Kidney (tissue), 14 donors: ENCODE results near the gene GPR37. TPM values are rescaled to one million over a fixed set of nuclear protein-coding genes. Genes with fewer than 3 reads are reported as not detected.
A peak's percentile ranks its signal among the peaks of the same experiment; 100 is the strongest.

ENCODE experiments used
- DNase-seq, 5 donors: peaks; one replicate each; pipeline ENCODE4 v3.0.0-alpha.2; 2013 to 2020
- FAIRE-seq: peaks from 2 replicates; lab custom pipeline; 2012; peaks lifted over from hg19 to GRCh38; lab: Jason Lieb, UNC
- H3K27ac ChIP-seq, 2 donors: one replicate each; pipeline ENCODE4 v1.7.0; 2013; ENCODE audit warnings: low read depth in 2 of 2, low read length in 2 of 2, inconsistent platforms in 1 of 2
- H3K27me3 ChIP-seq: one replicate; pipeline ENCODE4 v1.7.1; 2013; ENCODE audit warnings: low read length, inconsistent platforms; ENCODE audit not compliant: control insufficient read depth, insufficient read depth
- H3K36me3 ChIP-seq, 3 donors: one replicate each; pipeline versions ENCODE4 v1.7.0 to v1.7.1; 2013; ENCODE audit warnings: low read length in 3 of 3, control low read depth in 1 of 3, inconsistent platforms in 1 of 3; ENCODE audit not compliant: insufficient read depth in 3 of 3, control insufficient read depth in 2 of 3
- H3K4me1 ChIP-seq, 3 donors: one replicate each; pipeline versions ENCODE4 v1.7.0 to v1.7.1; 2013; ENCODE audit warnings: low read length in 3 of 3, inconsistent platforms in 1 of 3, low read depth in 1 of 3; ENCODE audit not compliant: control insufficient read depth in 2 of 3, insufficient read depth in 2 of 3
- H3K4me3 ChIP-seq, 3 donors: one replicate each; pipeline versions ENCODE4 v1.7.0 to v1.8.1; 2013; ENCODE audit warnings: low read length in 3 of 3, control low read depth in 1 of 3, inconsistent platforms in 1 of 3
- H3K9ac ChIP-seq, 3 donors: one replicate each; pipeline versions ENCODE4 v1.7.0 to v1.7.1; 2013; ENCODE audit warnings: low read length in 3 of 3, control low read depth in 1 of 3, inconsistent platforms in 1 of 3
- H3K9me3 ChIP-seq, 3 donors: one replicate each; pipeline versions ENCODE4 v1.7.0 to v1.7.1; 2013; ENCODE audit warnings: low read length in 3 of 3, control low read depth in 1 of 3, inconsistent platforms in 1 of 3; ENCODE audit not compliant: control insufficient read depth in 2 of 3, insufficient read depth in 1 of 3
- intact Hi-C: fragments of 100-400 bp; cut with DNase I; formaldehyde crosslinking; loops from one replicate; pipeline ENCODE4 v1.11.1; 2022
- polyA plus RNA-seq: library from polyadenylated mRNA; stranded (reverse); fragments of 350-450 nt; fragmentation: Illumina TruSeq; extraction: RNeasy Lipid Tissue Mini Kit (QIAGEN cat#74804); gene quantifications from one replicate; pipeline ENCODE4 v1.2.3, GENCODE V29; 2014; ENCODE audit warnings: low read depth, low replicate concordance; ENCODE audit not compliant: insufficient read depth
- total RNA-seq: library from RNA; stranded (reverse); fragmentation: NEBNext Ultra II Directional; extraction: Animal tissue kit (Norgen Biotek cat#: 25700); gene quantifications from one replicate; pipeline ENCODE4 v1.2.1, GENCODE V29; 2021
- TF ChIP-seq, protein P1 (sequence below): IDR thresholded peaks from 3 replicates; pipeline ENCODE4 v1.5.1; 2012; ENCODE audit warnings: mild to moderate bottlenecking, moderate library complexity, borderline replicate concordance; ENCODE audit not compliant: insufficient read depth; ENCODE audit errors: extremely low read depth
- donor health status: control.
- donor health status: control.
- donor health status: control.
- donor health status: control.
- donor health status: control.
- donor health status: DM: yes; HTN: yes; CAD: no.
- donor health status: Normal renal cell carcinoma (clear cell type).

The GPR37 gene
- total and polyA plus RNA-seq, 2 donors from 2014 or later: 0.60 to 4.4 TPM

DNA sequence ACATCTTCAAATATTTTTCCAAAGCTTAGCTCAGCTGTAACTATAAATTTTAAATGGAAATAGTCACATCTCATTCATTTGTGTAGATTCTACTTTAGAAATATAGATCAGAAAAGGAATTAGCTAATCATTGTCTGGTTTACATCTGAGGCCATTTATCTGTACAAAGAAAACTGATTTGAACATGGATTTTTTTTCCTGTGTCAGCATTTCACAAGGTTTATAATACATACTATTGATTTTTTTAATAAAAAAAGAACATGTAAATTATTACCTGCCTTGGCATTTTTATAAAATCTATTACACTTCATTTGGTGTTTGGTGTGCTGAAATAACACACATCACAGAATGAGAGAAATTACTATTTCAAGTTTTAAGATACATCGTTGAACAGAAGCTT lies 3.5 kb upstream of the GPR37 start:
- Histone ChIP-seq H3K36me3 (no peaks in the 10 kb centered on the region), H3K9me3 (no peaks in the 10 kb centered on the region), H3K27ac (no peak overlapping the region), H3K4me3 (no peak overlapping the region), H3K4me1 (no peaks in the 10 kb centered on the region), H3K27me3 (peaks cover 3% of the 10 kb centered on the region), H3K9ac (no peak overlapping the region)
- DNase-seq (no peak), FAIRE-seq (no peak)
- intact Hi-C loops: no loop called here
- TF ChIP-seq, protein P1, sequence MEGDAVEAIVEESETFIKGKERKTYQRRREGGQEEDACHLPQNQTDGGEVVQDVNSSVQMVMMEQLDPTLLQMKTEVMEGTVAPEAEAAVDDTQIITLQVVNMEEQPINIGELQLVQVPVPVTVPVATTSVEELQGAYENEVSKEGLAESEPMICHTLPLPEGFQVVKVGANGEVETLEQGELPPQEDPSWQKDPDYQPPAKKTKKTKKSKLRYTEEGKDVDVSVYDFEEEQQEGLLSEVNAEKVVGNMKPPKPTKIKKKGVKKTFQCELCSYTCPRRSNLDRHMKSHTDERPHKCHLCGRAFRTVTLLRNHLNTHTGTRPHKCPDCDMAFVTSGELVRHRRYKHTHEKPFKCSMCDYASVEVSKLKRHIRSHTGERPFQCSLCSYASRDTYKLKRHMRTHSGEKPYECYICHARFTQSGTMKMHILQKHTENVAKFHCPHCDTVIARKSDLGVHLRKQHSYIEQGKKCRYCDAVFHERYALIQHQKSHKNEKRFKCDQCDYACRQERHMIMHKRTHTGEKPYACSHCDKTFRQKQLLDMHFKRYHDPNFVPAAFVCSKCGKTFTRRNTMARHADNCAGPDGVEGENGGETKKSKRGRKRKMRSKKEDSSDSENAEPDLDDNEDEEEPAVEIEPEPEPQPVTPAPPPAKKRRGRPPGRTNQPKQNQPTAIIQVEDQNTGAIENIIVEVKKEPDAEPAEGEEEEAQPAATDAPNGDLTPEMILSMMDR: no peak

DNA sequence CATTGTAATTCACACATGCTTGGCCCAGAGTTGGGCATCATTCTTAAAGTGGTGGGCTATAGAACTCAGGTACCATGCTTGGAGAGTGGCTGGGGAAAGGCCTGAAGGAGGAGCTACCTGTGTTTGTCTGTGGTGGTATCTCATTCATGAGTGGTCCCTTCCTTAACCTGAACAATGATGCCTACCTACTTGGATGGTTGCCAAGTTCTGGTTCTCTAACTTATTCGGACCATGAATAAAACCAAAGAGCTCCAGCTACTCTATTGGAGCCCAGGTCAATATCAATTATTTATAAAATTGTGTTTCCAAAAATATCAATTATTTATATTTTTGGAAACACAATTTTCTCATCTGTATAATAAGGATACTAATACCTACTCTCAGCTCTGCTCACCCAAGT lies 2.9 kb upstream of the GPR37 start:
- Histone ChIP-seq H3K9ac (no peak overlapping the region), H3K4me3 (no peak overlapping the region), H3K27ac (no peak overlapping the region), H3K36me3 (no peaks in the 10 kb centered on the region), H3K9me3 (no peaks in the 10 kb centered on the region), H3K27me3 (peaks cover 7% of the 10 kb centered on the region), H3K4me1 (peaks cover 0 to 2% (median 0%) of the 10 kb centered on the region in 3 donors)
- TF ChIP-seq, protein P1: no peak
- FAIRE-seq: no peak
- DNase-seq: no peak
- intact Hi-C loops: no loop called here

DNA sequence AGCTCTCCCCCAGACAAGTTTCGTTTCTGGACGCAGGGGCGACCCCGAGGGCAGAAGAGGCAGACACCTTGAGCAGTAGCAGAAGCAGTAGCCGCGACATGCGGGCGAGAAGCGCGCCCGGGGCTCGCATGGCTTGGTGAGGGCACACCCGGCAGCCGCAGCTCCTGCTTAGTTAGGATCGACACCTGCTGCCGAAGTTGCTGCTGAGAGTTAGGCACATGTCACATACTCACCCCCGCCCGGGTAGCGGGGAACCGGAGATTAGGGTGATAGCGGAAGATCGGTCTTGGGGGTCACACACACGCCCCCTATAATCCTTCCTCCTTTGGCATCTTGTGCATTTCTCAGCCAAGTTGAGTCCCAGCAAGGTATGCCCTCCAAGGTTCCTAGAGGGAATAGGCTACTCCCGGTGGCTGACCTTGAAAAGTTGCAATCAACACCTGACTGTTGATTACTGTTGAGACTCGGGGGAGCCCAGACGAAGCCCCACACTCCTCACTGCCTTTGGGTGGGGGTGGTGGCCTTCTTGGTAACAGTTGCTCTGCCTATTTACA lies 668 bp downstream of the GPR37 start:
- Histone ChIP-seq H3K4me1 (peaks cover 0 to 2% (median 0%) of the 10 kb centered on the region in 3 donors), H3K36me3 (no peaks in the 10 kb centered on the region), H3K27me3 (peaks cover 7% of the 10 kb centered on the region), H3K27ac (no peak overlapping the region), H3K9ac (no peak overlapping the region), H3K4me3 (peak overlapping the region; percentile 38 to 67 (median 43)), H3K9me3 (no peaks in the 10 kb centered on the region)
- TF ChIP-seq, protein P1: no peak
- DNase-seq: peak; percentile 26 to 79 (median 36)
- intact Hi-C loops: no loop called here
- no peak for FAIRE-seq
